Measurements from ENCODE around the gene ADAMTS12. TPM values are rescaled to one million over a fixed set of nuclear protein-coding genes. Genes with fewer than 3 reads are reported as not detected.

Gene ADAMTS12
- total RNA-seq, 1 experiment from 2014 or later, result 1.2 TPM

GRCh38 chr5:33476992-33477391 lies 414.8 kb downstream of the ADAMTS12 start:
- intact Hi-C loops (cut with micrococcal nuclease; ENCODE audit: unreplicated experiment), result no loop called here
- H3K36me3 Mint-ChIP-seq (ENCODE audit: insufficient read depth, unreplicated experiment), result peaks cover 52% of the 10 kb centered on the region
- no peak overlapping the region for H3K4me3 Mint-ChIP-seq (ENCODE audit: low read depth, unreplicated experiment)
- no peaks in the 10 kb centered on the region for H3K27me3 Mint-ChIP-seq (ENCODE audit: unreplicated experiment)
- H3K4me1 Mint-ChIP-seq (ENCODE audit: low read depth, unreplicated experiment), result no peaks in the 10 kb centered on the region
- DNase-seq, result no peak
- H3K9me3 Mint-ChIP-seq (ENCODE audit: low read depth, unreplicated experiment), result peaks cover 3% of the 10 kb centered on the region
- TF ChIP-seq CTCF (IDR thresholded peaks at IDR 0.05; ENCODE audit: unreplicated experiment), result no peak
- BruUV-seq (replicated peaks), result no TSS peak
- CTCF ChIA-PET, result no interaction called here
- H3K27ac Mint-ChIP-seq (ENCODE audit: unreplicated experiment), result no peak overlapping the region

GRCh38 chr5:33475706-33476105 lies 416.1 kb downstream of the ADAMTS12 start:
- H3K27ac Mint-ChIP-seq (ENCODE audit: unreplicated experiment), result peak overlapping the region; percentile 19
- peaks cover 64% of the 10 kb centered on the region for H3K36me3 Mint-ChIP-seq (ENCODE audit: insufficient read depth, unreplicated experiment)
- H3K4me1 Mint-ChIP-seq (ENCODE audit: low read depth, unreplicated experiment), result no peaks in the 10 kb centered on the region
- intact Hi-C loops (cut with micrococcal nuclease; ENCODE audit: unreplicated experiment), result no loop called here
- H3K27me3 Mint-ChIP-seq (ENCODE audit: unreplicated experiment), result no peaks in the 10 kb centered on the region
- H3K9me3 Mint-ChIP-seq (ENCODE audit: low read depth, unreplicated experiment), result peaks cover 3% of the 10 kb centered on the region
- no TSS peak for BruUV-seq (replicated peaks)
- CTCF ChIA-PET, result no interaction called here
- no peak overlapping the region for H3K4me3 Mint-ChIP-seq (ENCODE audit: low read depth, unreplicated experiment)
- TF ChIP-seq CTCF (IDR thresholded peaks at IDR 0.05; ENCODE audit: unreplicated experiment), result no peak
- DNase-seq, result no peak

GRCh38 chr5:33474931-33475499 lies 416.8 kb downstream of the ADAMTS12 start:
- Mint-ChIP-seq H3K36me3 (ENCODE audit: insufficient read depth, unreplicated experiment) (peaks cover 71% of the 10 kb centered on the region), H3K27me3 (ENCODE audit: unreplicated experiment) (no peaks in the 10 kb centered on the region), H3K4me1 (ENCODE audit: low read depth, unreplicated experiment) (peaks cover 7% of the 10 kb centered on the region), H3K4me3 (ENCODE audit: low read depth, unreplicated experiment) (no peak overlapping the region), H3K9me3 (ENCODE audit: low read depth, unreplicated experiment) (peaks cover 3% of the 10 kb centered on the region), H3K27ac (ENCODE audit: unreplicated experiment) (peak overlapping the region; percentile 19)
- no TSS peak for BruUV-seq (replicated peaks)
- TF ChIP-seq CTCF (IDR thresholded peaks at IDR 0.05; ENCODE audit: unreplicated experiment), result no peak
- intact Hi-C loops (cut with micrococcal nuclease; ENCODE audit: unreplicated experiment), result no loop called here
- no peak for DNase-seq
- CTCF ChIA-PET, result no interaction called here

- peaks cover 3% of the 10 kb centered on the region for H3K9me3 Mint-ChIP-seq (ENCODE audit: low read depth, unreplicated experiment)
- no peak overlapping the region for H3K4me3 Mint-ChIP-seq (ENCODE audit: low read depth, unreplicated experiment)
Measured at GRCh38 chr5:33474004-33474403, 417.8 kb downstream of the ADAMTS12 start.

More at GRCh38 chr5:33474004-33474403, 417.8 kb downstream of the ADAMTS12 start:
- H3K27ac Mint-ChIP-seq (ENCODE audit: unreplicated experiment), result no peak overlapping the region
- H3K4me1 Mint-ChIP-seq (ENCODE audit: low read depth, unreplicated experiment), result peaks cover 8% of the 10 kb centered on the region
- intact Hi-C loops (cut with micrococcal nuclease; ENCODE audit: unreplicated experiment), result no loop called here
- peaks cover 81% of the 10 kb centered on the region for H3K36me3 Mint-ChIP-seq (ENCODE audit: insufficient read depth, unreplicated experiment)
- no TSS peak for BruUV-seq (replicated peaks)
- no peak for DNase-seq
- no peak for TF ChIP-seq CTCF (IDR thresholded peaks at IDR 0.05; ENCODE audit: unreplicated experiment)
- no peaks in the 10 kb centered on the region for H3K27me3 Mint-ChIP-seq (ENCODE audit: unreplicated experiment)
- CTCF ChIA-PET, result no interaction called here

Other genes with a start within 250 kb of the ADAMTS12 start
- gene RXFP3, start 44.4 kb upstream of the ADAMTS12 start, total RNA-seq (2022), result not detected in 2 replicates
- gene SLC45A2, start 92.7 kb upstream of the ADAMTS12 start, total RNA-seq (2022), result 0.59 TPM in 1 of 2 replicates, not detected in the other
- gene AMACR, start 116.1 kb upstream of the ADAMTS12 start, total RNA-seq (2022), result 9.1 and 10.7 TPM in 2 replicates
- gene C1QTNF3, start 151.2 kb upstream of the ADAMTS12 start, total RNA-seq (2022), result 1.5 and 2.1 TPM in 2 replicates

All from Calu3 (cell line).